IMR-90 (cell line): ENCODE data around the gene PEAK3. TPM values are rescaled to one million over a fixed set of nuclear protein-coding genes. Genes with fewer than 3 reads are reported as not detected.

Experiments used
- ATAC-seq: fragments of 200-7000 bp; cut with Tn5 transposase; 2 replicates; pipeline ENCODE4 v1.9.1; 2020; ENCODE audit warnings: low read depth, mild to moderate bottlenecking, moderate library complexity
- BruUV-seq: library from RNA; stranded (reverse); fragments of 400-500 nt; replicated peaks from 2 replicates; lab custom pipeline; 2021; lab: Mats Ljungman, UMichigan
- CTCF ChIA-PET: fragments of 300-600 bp; formaldehyde crosslinking; extraction: SDS; loops from one replicate; lab custom pipeline; 2021; ENCODE audit warnings: antibody characterized with exemption; lab: Yijun Ruan, JAX
- POLR2A ChIA-PET: fragments of 300-600 bp; sonication (Branson Sonifier 250); formaldehyde crosslinking; loops from one replicate; lab custom pipeline; 2022; ENCODE audit warnings: antibody characterized with exemption; ENCODE audit not compliant: unreplicated experiment; lab: Charles Lee
- DNase-seq: peaks from one replicate; pipeline ENCODE4 v3.0.0; 2013
- H2AFZ ChIP-seq: replicated peaks from 2 replicates; pipeline ENCODE3; 2013; ENCODE audit warnings: low read length, mild to moderate bottlenecking; ENCODE audit not compliant: poor library complexity
- H2AK5ac ChIP-seq: 2 replicates; pipeline ENCODE4 v1.6.1; 2013; ENCODE audit warnings: low read depth, low read length, inconsistent platforms
- H2AK9ac ChIP-seq: replicated peaks from 2 replicates; pipeline ENCODE3; 2013; ENCODE audit warnings: mild to moderate bottlenecking, low read depth, low read length, moderate library complexity; ENCODE audit not compliant: poor library complexity
- H2BK120ac ChIP-seq: 2 replicates; pipeline ENCODE4 v1.6.1; 2013; ENCODE audit warnings: low read depth, low read length, inconsistent platforms
- H2BK15ac ChIP-seq: 3 replicates; pipeline ENCODE4 v1.6.1; 2013; ENCODE audit warnings: low read depth, low read length, inconsistent platforms
- H2BK20ac ChIP-seq: 2 replicates; pipeline ENCODE4 v1.6.1; 2013; ENCODE audit warnings: low read depth, mild to moderate bottlenecking, inconsistent platforms, low read length, moderate library complexity
- H2BK5ac ChIP-seq: 2 replicates; pipeline ENCODE4 v1.6.1; 2013; ENCODE audit warnings: mild to moderate bottlenecking, low read depth, low read length, inconsistent platforms; ENCODE audit not compliant: poor library complexity, severe bottlenecking
- H3K14ac ChIP-seq: replicated peaks from 2 replicates; pipeline ENCODE4 v1.6.1; 2013; ENCODE audit warnings: low read depth, low read length, inconsistent platforms
- H3K18ac ChIP-seq: 2 replicates; pipeline ENCODE4 v1.6.1; 2013; ENCODE audit warnings: low read depth, low read length, control low read depth
- H3K23ac ChIP-seq: 2 replicates; pipeline ENCODE4 v1.6.1; 2013; ENCODE audit warnings: low read depth, low read length, inconsistent platforms
- H3K27ac ChIP-seq: 2 replicates; pipeline ENCODE4 v1.5.1; 2013; ENCODE audit warnings: mild to moderate bottlenecking, control low read depth, low read length; ENCODE audit not compliant: insufficient read depth
- H3K27me3 ChIP-seq: 2 replicates; pipeline ENCODE4 v1.6.1; 2013; ENCODE audit warnings: low read length; ENCODE audit not compliant: control insufficient read depth, insufficient read depth
- H3K36me3 ChIP-seq: 2 replicates; pipeline ENCODE4 v1.6.1; 2013; ENCODE audit warnings: low read length, mixed read lengths; ENCODE audit not compliant: control insufficient read depth, insufficient read depth
- H3K4ac ChIP-seq: 2 replicates; pipeline ENCODE4 v1.6.1; 2013; ENCODE audit warnings: low read depth, low read length, inconsistent platforms
- H3K4me1 ChIP-seq: 2 replicates; pipeline ENCODE4 v1.6.1; 2013; ENCODE audit warnings: low read length, mixed read lengths; ENCODE audit not compliant: control insufficient read depth, insufficient read depth
- H3K4me2 ChIP-seq: 2 replicates; pipeline ENCODE4 v1.6.1; 2013; ENCODE audit warnings: low read depth, mild to moderate bottlenecking, control low read depth, low read length, moderate library complexity
- H3K4me3 ChIP-seq: 2 replicates; pipeline ENCODE4 v1.5.1; 2013; ENCODE audit warnings: low read depth, mild to moderate bottlenecking, control low read depth, low read length, moderate library complexity; ENCODE audit not compliant: insufficient read depth
- H3K56ac ChIP-seq: 2 replicates; pipeline ENCODE4 v1.6.1; 2013; ENCODE audit warnings: low read length, inconsistent platforms; ENCODE audit not compliant: insufficient read depth; ENCODE audit errors: extremely low read depth
- H3K79me1 ChIP-seq, 2 experiments: 2 replicates each; pipeline ENCODE4 v1.6.1; 2013; ENCODE audit warnings: low read length in 2 of 2, inconsistent platforms in 1 of 2, low read depth in 1 of 2
- H3K9ac ChIP-seq: 2 replicates; pipeline ENCODE4 v1.6.1; 2013; ENCODE audit warnings: low read depth, low read length, control low read depth
- H3K9me1 ChIP-seq: 2 replicates; pipeline ENCODE4 v1.6.1; 2013; ENCODE audit warnings: low read length, inconsistent platforms; ENCODE audit not compliant: insufficient read depth
- H3K9me3 ChIP-seq: 2 replicates; pipeline ENCODE4 v1.6.1; 2013; ENCODE audit warnings: low read length; ENCODE audit not compliant: control insufficient read depth, insufficient read depth
- H4K20me1 ChIP-seq: 2 replicates; pipeline ENCODE4 v1.6.1; 2013; ENCODE audit warnings: low read length, inconsistent platforms; ENCODE audit not compliant: insufficient read depth
- H4K5ac ChIP-seq: 2 replicates; pipeline ENCODE4 v1.6.1; 2013; ENCODE audit warnings: mild to moderate bottlenecking, low read depth, low read length, control low read depth
- H4K8ac ChIP-seq, 2 experiments: 2 replicates each; pipeline ENCODE4 v1.6.1; 2013; ENCODE audit warnings: low read depth in 2 of 2, low read length in 2 of 2, control low read depth in 1 of 2, inconsistent platforms in 1 of 2
- H4K91ac ChIP-seq: 2 replicates; pipeline ENCODE4 v1.6.1; 2013; ENCODE audit warnings: low read depth, low read length, inconsistent platforms; ENCODE audit not compliant: insufficient read depth
- BHLHE40 ChIP-seq: fragments of 150-350 bp; IDR thresholded peaks from 2 replicates; pipeline ENCODE4 v1.6.1; 2016; ENCODE audit warnings: mild to moderate bottlenecking, low read depth, low read length
- CEBPB ChIP-seq: IDR thresholded peaks from 2 replicates; pipeline ENCODE4 v1.6.1; 2012; ENCODE audit warnings: low read depth, low read length, improper control_type of control experiment
- FOS ChIP-seq: fragments of 150-350 bp; IDR thresholded peaks from 2 replicates; pipeline ENCODE4 v1.6.1; 2016; ENCODE audit warnings: low read depth, low read length
- MAZ ChIP-seq: IDR thresholded peaks from 2 replicates; pipeline ENCODE4 v1.6.1; 2012; ENCODE audit warnings: low read depth, mild to moderate bottlenecking, low read length, improper control_type of control experiment, moderate library complexity, borderline replicate concordance
- MXI1 ChIP-seq: IDR thresholded peaks from 2 replicates; pipeline ENCODE4 v1.6.1; 2012; ENCODE audit warnings: low read depth, mild to moderate bottlenecking, low read length, moderate library complexity, borderline replicate concordance
- POLR2A ChIP-seq: IDR thresholded peaks from 2 replicates; pipeline ENCODE4 v1.6.1; 2012; ENCODE audit warnings: mild to moderate bottlenecking, low read depth, low read length
- RFX5 ChIP-seq: IDR thresholded peaks from 2 replicates; pipeline ENCODE4 v1.8.0; 2012; ENCODE audit warnings: low read depth, mild to moderate bottlenecking, low read length, moderate library complexity
- WGBS, 2 experiments: methylation state at CpG; one replicate each; pipeline versions ENCODE4 v1.1.5 to v1.1.7; 2013; ENCODE audit warnings: missing lambda C conversion rate in 2 of 2; ENCODE audit not compliant: insufficient read length in 1 of 2; ENCODE audit errors: extremely low coverage in 2 of 2; 5-methylcytosine and 5-hydroxymethylcytosine counted together
- dilution Hi-C: fragments of 300-500 bp; cut with HindIII; formaldehyde crosslinking; loops from one replicate; pipeline ENCODE4 v1.14.3; 2018; ENCODE audit warnings: low sequenced_read_pairs; ENCODE audit not compliant: unreplicated experiment
- in situ Hi-C: fragments of 300-500 bp; cut with MboI; formaldehyde crosslinking; loops from 3 replicates; pipeline ENCODE4 v1.14.3; 2019; ENCODE audit warnings: low sequenced_read_pairs, inconsistent platforms, mixed read lengths
- intact Hi-C: fragments of 100-400 bp; cut with micrococcal nuclease; formaldehyde crosslinking; loops from 2 replicates; pipeline ENCODE4 v1.10.0; 2022
- polyA plus RNA-seq, 3 experiments: library from polyadenylated mRNA; depleted of rRNA; stranded (reverse); fragments of >200 nt; gene quantifications; 2 replicates each; pipeline ENCODE4 v1.2.3, GENCODE V29; 2012; ENCODE audit warnings: low replicate concordance in 1 of 3
- total RNA-seq: library from RNA; depleted of rRNA; stranded (reverse); fragments of >200 nt; gene quantifications from 2 replicates; pipeline ENCODE4 v1.2.3, GENCODE V29; 2012
- TF ChIP-seq, protein P1 (sequence below): fragments of 150-350 bp; IDR thresholded peaks from 2 replicates; pipeline ENCODE4 v1.6.1; 2017; ENCODE audit warnings: mild to moderate bottlenecking, antibody characterized with exemption, low read length, low read depth

PEAK3 gene
- total and polyA plus RNA-seq, 2 of the 4 experiments (the other 2 are of a cell fraction) = under 0.01 to 0.09 TPM

DNA sequence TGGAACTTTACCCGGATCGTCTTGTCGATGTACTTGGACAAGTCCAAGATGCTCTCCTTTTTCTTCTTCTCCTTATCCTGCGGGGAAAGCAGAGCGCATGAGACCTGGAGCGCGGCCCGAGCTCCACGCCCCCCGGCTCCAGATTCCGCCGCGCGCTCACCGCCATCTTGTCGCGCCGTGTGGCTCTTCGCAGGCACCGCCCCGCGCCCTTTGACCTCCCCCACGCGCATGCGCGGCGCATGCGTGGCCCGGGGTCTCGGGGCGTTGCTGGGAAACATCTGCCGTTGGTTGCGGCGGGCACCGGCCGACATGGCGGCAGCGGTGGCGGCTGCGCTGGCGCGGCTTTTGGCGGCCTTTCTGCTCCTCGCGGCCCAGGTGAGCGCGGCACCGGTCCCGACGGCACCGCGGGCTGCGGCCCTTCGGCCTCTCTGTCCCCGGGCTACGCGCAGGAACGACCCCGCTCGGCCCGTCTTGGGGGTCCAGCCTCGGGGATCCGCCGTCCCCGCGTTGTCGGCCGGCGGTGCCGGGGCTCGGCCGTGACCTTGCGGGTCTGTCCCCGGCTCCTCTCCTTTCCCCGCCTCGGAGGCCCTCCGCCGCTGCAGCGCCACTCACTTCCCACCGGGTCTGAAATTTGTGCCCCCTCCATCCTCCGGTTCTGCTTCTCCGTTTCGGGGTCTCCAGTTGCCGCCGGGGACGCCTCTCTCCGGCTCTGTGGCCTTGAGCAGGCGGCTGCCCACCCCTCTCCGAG, 46.6 kb upstream of the PEAK3 start, which contains the start of the genes LSM7 and SPPL2B:
Gene LSM7 (minus strand): TSS at position 186 of the 748 bp plus-strand sequence. CDS start 20 bp downstream, at position 166.
Gene SPPL2B (plus strand): TSS at position 284 of the 748 bp plus-strand sequence. CDS start 26 bp downstream, at position 310.
- H3K23ac ChIP-seq = peak within 1 kb of the TSS; percentile 99
- TF ChIP-seq MAZ (peak; percentile 37; the same call in 1 of the 2 replicates), BHLHE40 (no peak), MXI1 (peak; percentile 96), CEBPB (no peak), RFX5 (no peak), FOS (0 out of 2 replicates have a peak, but pooled peaks have one; percentile 2), POLR2A (peak; percentile 69; the same call in 1 of the 2 replicates)
- TF ChIP-seq, protein P1, sequence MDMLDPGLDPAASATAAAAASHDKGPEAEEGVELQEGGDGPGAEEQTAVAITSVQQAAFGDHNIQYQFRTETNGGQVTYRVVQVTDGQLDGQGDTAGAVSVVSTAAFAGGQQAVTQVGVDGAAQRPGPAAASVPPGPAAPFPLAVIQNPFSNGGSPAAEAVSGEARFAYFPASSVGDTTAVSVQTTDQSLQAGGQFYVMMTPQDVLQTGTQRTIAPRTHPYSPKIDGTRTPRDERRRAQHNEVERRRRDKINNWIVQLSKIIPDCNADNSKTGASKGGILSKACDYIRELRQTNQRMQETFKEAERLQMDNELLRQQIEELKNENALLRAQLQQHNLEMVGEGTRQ = 0 out of 2 replicates have a peak, but pooled peaks have one; percentile 10

More for the DNA sequence above, 46.6 kb upstream of the PEAK3 start, which contains the start of the genes LSM7 and SPPL2B:
- DNase-seq = peak; percentile 83
- peak within 1 kb of the TSS; percentile 98 for H4K8ac ChIP-seq
- no peaks in the 10 kb centered on the region for H3K9me3 ChIP-seq
- ChIA-PET POLR2A (no interaction called here), CTCF (no interaction called here)
- peak within 1 kb of the TSS; percentile 99 for H4K91ac ChIP-seq
- peaks cover 36% of the 10 kb centered on the region for H4K20me1 ChIP-seq
- ATAC-seq = peak; percentile 86
- peaks cover 22% of the 10 kb centered on the region for H3K36me3 ChIP-seq
- peak within 1 kb of the TSS; percentile 99 for H2AK5ac ChIP-seq
- H3K79me1 ChIP-seq = peaks cover 32 to 82% of the 10 kb centered on the region in 2 experiments
- in situ Hi-C loops = no loop called here
- peak within 1 kb of the TSS; percentile 92 for H3K27ac ChIP-seq
- H2BK20ac ChIP-seq = no peak within 1 kb of the TSS
- no TSS peak for BruUV-seq
- no peaks in the 10 kb centered on the region for H3K27me3 ChIP-seq
- peak within 1 kb of the TSS; percentile 84 for H3K4me2 ChIP-seq
- H2BK120ac ChIP-seq = peak within 1 kb of the TSS; percentile 69
- H3K56ac ChIP-seq = peak within 1 kb of the TSS; percentile 99
- H3K9ac ChIP-seq = peak within 1 kb of the TSS; percentile 98
- peak within 1 kb of the TSS; percentile 100 for H2AK9ac ChIP-seq
- H2BK15ac ChIP-seq = 0 out of 3 replicates have a peak within 1 kb of the TSS, but pooled peaks have one; percentile 64
- WGBS, 2 experiments = 0% methylated on average over 61 of the region's 89 CpGs; no CpG with 5 or more reads in 1 of the 2 experiments
- peak within 1 kb of the TSS; percentile 92 for H2BK5ac ChIP-seq
- H3K4me3 ChIP-seq = peak within 1 kb of the TSS; percentile 94
- intact Hi-C loops = loop anchor here (2.0 to 5.0 kb wide), 3 partner anchors 64 to 308 kb away; no protein-coding TSS in a partner anchor
- H3K9me1 ChIP-seq = no peaks in the 10 kb centered on the region
- H2AFZ ChIP-seq = peak within 1 kb of the TSS; percentile 99
- dilution Hi-C loops = no loop called here
- H4K5ac ChIP-seq = peak within 1 kb of the TSS; percentile 86
- H3K4me1 ChIP-seq = peaks cover 4% of the 10 kb centered on the region
- peak within 1 kb of the TSS; percentile 100 for H3K14ac ChIP-seq
- H3K4ac ChIP-seq = peak within 1 kb of the TSS; percentile 100
- peak within 1 kb of the TSS; percentile 76 for H3K18ac ChIP-seq
